ENCODE data around the gene PAX3.

The PAX3 gene

DNA sequence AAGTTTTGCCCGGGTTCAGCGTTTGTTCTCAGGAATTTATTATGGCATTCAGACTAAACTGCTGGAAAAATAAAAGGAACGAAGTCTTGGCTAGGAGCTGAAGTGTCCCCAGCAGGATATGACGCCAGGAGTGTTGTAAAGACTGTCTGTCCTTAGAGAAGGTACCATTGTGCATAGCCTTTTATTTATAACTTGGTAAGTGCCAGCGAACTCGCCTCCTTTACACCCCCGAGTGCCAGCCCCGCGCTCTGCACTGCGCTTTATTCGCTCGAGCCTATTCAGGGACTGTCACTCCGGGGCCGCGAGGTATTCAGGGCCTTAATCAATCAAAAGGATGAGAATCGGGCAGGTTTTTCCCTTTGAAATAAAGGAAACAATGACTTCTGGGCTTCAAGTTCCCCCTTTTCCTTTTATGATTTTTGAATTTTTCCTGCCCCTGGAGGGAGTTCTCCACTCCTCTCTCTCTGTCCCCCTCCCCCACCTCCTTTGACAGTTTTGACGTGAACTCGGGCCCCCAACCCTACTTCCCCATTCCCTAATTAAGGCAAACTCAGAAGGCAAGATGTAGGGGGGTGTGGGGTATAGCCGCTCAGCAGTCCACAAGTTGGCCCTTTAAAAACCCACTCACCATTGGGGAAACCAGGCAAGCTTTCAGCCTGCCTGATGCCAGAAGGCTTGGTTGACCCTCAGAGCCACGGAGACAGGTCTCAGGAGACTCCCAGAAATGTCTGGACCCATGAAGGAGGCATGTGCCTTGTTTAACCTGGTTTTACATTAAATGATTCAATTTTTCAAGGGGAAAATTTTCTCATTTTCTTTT, 1.3 kb upstream of the PAX3 start:
- TF ChIP-seq, protein P1, sequence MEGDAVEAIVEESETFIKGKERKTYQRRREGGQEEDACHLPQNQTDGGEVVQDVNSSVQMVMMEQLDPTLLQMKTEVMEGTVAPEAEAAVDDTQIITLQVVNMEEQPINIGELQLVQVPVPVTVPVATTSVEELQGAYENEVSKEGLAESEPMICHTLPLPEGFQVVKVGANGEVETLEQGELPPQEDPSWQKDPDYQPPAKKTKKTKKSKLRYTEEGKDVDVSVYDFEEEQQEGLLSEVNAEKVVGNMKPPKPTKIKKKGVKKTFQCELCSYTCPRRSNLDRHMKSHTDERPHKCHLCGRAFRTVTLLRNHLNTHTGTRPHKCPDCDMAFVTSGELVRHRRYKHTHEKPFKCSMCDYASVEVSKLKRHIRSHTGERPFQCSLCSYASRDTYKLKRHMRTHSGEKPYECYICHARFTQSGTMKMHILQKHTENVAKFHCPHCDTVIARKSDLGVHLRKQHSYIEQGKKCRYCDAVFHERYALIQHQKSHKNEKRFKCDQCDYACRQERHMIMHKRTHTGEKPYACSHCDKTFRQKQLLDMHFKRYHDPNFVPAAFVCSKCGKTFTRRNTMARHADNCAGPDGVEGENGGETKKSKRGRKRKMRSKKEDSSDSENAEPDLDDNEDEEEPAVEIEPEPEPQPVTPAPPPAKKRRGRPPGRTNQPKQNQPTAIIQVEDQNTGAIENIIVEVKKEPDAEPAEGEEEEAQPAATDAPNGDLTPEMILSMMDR (IDR thresholded peaks at IDR 0.05; ENCODE audit: low read depth, low read length, missing control alignments): no peak
- no peak for DNase-seq (ENCODE audit: low read depth)
- peak overlapping the region; percentile 96 for H3K4me3 ChIP-seq (ENCODE audit: low read depth, low read length)
- in situ Hi-C loops (cut with HindIII; ENCODE audit: low sequenced_read_pairs): loop anchor here (25.0 kb wide), 2 partner anchors 263 to 312 kb away; no protein-coding TSS in a partner anchor

DNA sequence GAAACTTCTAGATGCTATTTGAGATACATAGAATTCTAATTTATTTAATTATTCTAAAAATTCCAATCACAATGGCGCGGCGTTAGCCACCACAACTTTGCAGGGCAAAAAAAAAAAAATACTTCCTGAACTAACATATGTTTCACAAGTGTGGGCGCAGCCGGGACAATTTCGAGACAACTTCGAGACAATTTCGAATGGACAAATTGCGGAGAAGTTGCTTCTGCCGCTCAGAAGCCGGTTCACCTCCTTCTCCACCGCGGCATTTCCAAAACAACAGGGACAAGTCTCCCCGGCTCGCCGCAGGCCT, 842 bp downstream of the PAX3 start:
- DNase-seq (ENCODE audit: low read depth): no peak
- in situ Hi-C loops (cut with HindIII; ENCODE audit: low sequenced_read_pairs): no loop called here
- peak overlapping the region; percentile 96 for H3K4me3 ChIP-seq (ENCODE audit: low read depth, low read length)
- TF ChIP-seq, protein P1 (IDR thresholded peaks at IDR 0.05; ENCODE audit: low read depth, low read length, missing control alignments): no peak

DNA sequence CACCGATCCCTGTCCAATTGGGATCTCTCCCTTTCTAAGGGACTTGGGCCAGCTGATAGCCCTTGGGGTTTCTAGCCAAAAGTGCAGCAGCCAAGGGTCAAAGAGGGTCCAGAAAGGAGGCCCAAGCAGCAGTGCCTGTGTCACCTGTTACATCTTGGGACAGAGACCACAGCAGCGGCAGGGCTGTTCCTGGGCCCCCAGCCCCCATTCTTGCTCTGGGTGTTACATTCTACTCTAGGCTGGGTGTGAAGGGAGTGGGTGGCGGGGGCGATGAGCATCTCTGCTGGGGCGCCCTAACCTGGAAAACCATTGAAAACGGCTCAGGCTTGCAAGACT, 1.2 kb downstream of the PAX3 start:
- in situ Hi-C loops (cut with HindIII; ENCODE audit: low sequenced_read_pairs): no loop called here
- DNase-seq (ENCODE audit: low read depth): no peak
- H3K4me3 ChIP-seq (ENCODE audit: low read depth, low read length): peak overlapping the region; percentile 96
- TF ChIP-seq, protein P1 (IDR thresholded peaks at IDR 0.05; ENCODE audit: low read depth, low read length, missing control alignments): no peak

DNA sequence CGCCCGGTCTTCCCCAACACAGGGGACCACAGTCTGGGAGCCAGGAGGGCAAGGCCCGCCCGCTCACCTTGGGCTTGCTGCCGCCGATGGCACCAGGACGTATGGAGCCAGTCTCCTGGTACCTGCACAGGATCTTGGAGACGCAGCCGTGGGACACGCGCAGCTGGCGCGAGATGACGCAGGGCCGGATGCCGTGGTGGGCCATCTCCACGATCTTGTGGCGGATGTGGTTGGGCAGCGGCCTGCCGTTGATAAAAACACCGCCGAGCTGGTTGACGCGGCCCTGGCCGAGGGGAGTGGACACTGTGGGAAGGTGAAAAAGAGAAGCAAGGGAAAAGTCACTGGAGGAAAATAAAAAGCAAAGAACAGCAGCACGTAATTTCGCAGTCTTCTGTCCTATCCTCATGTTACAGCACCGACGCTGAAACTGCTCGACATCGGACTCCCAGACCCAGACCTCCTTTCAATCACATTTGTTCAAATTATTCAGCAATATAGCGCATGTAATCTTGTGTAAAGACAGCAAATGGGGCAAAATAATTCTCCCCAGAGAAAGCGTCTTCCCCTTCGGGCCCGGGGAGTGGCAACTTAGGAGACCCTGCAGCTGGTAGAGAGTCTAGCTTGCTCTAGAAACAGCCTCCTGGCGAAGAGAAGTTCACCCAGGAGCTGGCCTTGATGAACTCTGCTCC, 1.7 kb downstream of the PAX3 start:
- in situ Hi-C loops (cut with HindIII; ENCODE audit: low sequenced_read_pairs): no loop called here
- DNase-seq (ENCODE audit: low read depth): peak; percentile 58
- TF ChIP-seq, protein P1 (IDR thresholded peaks at IDR 0.05; ENCODE audit: low read depth, low read length, missing control alignments): no peak
- peak overlapping the region; percentile 96 for H3K4me3 ChIP-seq (ENCODE audit: low read depth, low read length)

DNA sequence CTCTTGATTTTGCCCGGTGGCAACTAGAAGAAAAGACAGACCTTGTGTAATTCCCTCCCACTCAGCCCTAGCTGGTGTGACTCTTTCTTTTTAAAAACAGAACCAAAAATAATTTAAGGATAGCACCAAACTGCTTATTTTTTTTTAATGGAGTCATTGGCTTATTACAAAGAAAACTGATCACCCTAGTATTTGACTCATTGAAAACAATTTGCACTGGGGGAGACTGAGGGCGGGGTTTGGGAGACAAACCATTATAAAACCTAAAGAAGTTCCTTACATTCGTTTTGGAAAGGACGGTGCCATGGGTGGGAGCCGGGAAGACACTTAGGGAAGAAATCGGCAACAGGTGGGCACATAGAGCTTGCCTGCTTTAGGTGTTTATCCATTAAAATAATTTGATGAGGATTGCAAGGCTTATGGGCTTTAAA, 2.5 kb downstream of the PAX3 start:
- no peak for DNase-seq (ENCODE audit: low read depth)
- in situ Hi-C loops (cut with HindIII; ENCODE audit: low sequenced_read_pairs): no loop called here
- peak overlapping the region; percentile 96 for H3K4me3 ChIP-seq (ENCODE audit: low read depth, low read length)
- TF ChIP-seq, protein P1 (IDR thresholded peaks at IDR 0.05; ENCODE audit: low read depth, low read length, missing control alignments): no peak

DNA sequence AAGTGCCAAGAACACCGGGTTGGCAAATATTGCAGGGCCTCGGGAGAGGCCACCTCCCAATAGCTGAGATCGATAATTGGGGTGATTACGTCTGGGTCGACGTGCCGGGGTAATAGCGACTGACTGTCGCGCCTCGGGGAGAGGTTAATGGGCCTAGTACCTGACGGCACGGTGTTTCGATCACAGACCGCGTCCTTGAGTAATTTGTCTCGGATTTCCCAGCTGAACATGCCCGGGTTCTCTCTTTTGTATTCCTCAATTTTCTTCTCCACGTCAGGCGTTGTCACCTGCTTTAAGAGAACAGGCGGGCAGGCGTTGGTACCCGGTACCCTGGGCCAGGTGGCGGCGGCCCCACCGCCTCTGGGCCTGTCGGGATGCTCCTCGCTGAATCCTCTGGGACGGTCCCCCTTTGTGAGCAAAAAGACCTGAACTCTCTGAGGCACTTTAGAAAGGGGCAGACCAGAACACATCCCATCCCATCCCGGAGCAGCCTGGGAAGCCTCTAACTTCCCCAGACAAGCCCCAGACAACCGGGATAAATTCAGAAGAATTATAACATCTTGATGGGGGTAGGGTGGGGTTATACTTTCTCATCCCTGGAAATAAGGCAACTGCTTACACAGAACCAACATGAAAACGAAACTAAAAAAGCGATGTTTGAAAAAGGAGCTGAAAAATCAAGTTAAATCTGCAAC, 3.3 kb downstream of the PAX3 start:
- peak overlapping the region; percentile 96 for H3K4me3 ChIP-seq (ENCODE audit: low read depth, low read length)
- no peak for DNase-seq (ENCODE audit: low read depth)
- in situ Hi-C loops (cut with HindIII; ENCODE audit: low sequenced_read_pairs): no loop called here
- TF ChIP-seq, protein P1 (IDR thresholded peaks at IDR 0.05; ENCODE audit: low read depth, low read length, missing control alignments): no peak

All from astrocyte of the cerebellum (primary cell).